HG02885 (cell line): ENCODE data around the gene EZR.
A peak's percentile ranks its signal among the peaks of the same experiment; 100 is the strongest.

Source experiments
- ATAC-seq: cut with Tn5 transposase; IDR thresholded peaks from one replicate; pipeline ENCODE4 v1.9.1; 2021; ENCODE audit warnings: mild to moderate bottlenecking; ENCODE audit not compliant: unreplicated experiment, poor library complexity

The EZR gene

GRCh38 chr6:158819977-158820622, 932 bp upstream of the EZR start:
- no peak for ATAC-seq

GRCh38 chr6:158818581-158819212, 471 bp downstream of the EZR start:
- ATAC-seq: peak; percentile 26

GRCh38 chr6:158817728-158818580, 1.2 kb downstream of the EZR start:
- peak; percentile 40 for ATAC-seq

- ATAC-seq: no peak
These were observed 2.1 kb downstream of the EZR start for GRCh38 chr6:158816803-158817727.

- peak; percentile 27 for ATAC-seq
These were observed 2.8 kb downstream of the EZR start for GRCh38 chr6:158816329-158816728.

GRCh38 chr6:158815907-158816306, 3.3 kb downstream of the EZR start:
- no peak for ATAC-seq

- no peak for ATAC-seq
These were observed 3.8 kb downstream of the EZR start for GRCh38 chr6:158815379-158815724.

DNA sequence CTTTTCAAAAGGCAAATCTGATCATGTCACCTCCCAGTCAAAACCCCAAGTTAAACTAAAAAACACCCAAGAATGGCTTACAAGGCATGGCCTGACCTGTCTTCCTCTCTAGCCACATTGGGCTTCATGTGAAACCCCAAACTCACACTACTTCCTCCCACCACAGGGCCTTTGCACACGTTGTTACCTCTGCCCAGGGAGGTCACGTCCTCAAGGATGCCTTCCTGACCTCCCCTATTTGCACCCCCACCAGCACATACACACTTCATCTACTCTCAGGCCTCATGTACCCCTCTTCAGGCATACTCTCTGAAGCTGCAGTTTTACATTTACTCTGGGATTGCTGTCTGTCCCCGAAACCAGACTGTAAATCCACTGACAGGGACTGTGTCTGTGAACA, 6.1 kb downstream of the EZR start:
- ATAC-seq: no peak

GRCh38 chr6:158812611-158813010, 6.6 kb downstream of the EZR start:
- no peak for ATAC-seq

- ATAC-seq: no peak
These were observed 8.7 kb downstream of the EZR start for GRCh38 chr6:158810155-158811095.

GRCh38 chr6:158808941-158809678, 10.1 kb downstream of the EZR start:
- peak; percentile 82 for ATAC-seq

DNA sequence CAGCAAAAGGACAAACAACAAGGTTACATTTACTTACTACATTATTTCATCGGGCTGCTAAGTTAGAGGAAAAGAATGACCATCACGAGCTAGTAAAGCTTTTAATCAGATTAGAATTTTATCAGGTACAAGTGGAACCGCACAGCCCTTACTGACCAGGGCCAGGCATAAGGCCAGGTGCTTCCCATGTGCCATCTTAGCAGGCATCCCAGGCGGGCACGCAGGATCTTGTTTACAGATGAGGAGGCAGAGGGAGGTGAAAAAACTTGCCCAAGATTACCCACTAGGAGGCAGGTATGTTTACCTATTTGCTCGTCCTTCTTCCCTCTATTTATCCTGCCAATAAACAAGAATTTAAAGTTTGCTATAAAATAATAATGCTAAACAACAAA, 10.7 kb downstream of the EZR start:
- ATAC-seq: no peak

- no peak for ATAC-seq
These were observed 11.4 kb downstream of the EZR start for GRCh38 chr6:158807515-158808441.

GRCh38 chr6:158805698-158806377, 13.3 kb downstream of the EZR start:
- ATAC-seq: no peak

DNA sequence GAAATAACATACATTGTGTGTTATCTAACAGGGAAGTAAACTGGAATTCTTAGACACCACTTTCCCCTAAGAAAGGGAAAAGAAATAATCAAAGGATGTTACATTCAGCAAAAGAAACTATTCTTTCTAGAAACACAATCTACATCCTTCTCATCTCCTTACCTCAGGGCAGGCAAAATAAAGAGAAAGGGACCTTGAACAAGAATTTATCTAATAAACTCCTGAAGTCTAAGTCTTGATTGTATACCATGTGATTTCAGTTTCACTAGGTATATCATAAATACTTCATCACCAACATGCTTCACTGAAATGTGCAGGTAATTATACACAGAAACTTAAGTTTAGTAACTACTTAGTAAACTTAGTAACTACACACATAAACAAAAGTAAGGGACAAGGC, 15.0 kb downstream of the EZR start:
- ATAC-seq: no peak

DNA sequence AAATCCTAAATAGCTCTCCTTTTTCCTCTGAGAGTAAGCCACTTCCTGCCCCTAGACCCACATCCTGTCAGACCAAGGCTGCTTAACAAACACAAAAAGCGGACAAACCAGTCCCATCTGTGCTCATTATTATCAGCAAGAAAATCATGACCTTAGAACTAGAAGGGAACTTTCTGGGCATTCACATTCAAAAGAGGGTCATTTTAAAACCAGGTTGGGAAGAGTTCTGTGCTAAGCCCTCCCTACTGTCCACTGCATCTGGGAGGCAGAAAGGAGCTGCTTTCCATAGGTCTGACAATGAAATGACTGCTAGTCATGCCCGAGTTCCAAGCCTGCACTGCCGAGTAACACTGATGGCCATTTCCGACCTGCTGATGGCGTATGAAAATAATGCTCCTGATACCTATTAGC, 15.4 kb downstream of the EZR start:
- ATAC-seq: peak; percentile 66

DNA sequence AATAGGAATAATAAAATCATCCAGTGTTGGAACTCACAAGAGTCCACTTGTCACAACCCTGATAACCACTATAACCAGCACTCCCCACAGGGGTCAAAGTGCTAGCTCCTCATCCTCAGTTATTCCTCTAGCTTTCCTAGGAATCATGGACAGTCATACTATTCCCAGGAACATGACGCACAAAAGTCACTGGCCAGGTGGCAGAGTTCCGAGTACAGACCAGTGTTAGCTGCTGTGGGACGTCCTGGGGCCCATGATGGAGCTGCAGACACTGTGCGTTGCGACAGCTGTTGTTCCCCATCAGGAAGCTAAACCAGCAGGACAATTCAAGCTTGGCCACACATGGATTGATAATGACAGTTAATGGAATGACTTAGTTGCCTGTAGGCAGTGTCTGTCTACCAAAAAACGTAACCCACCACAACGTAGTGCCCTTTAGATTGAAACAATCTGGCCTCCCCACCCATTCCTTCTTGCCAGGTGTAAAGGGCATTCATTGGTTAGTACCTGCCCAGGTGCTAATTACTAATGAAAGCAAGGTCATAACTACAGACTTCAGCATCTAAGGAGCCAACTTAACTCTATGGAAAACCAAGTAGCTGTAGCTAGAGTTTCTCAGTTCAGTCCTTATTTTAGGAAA, 17.4 kb downstream of the EZR start:
- no peak for ATAC-seq
